ENCODE data around the gene C2orf74.

Gene C2orf74

DNA sequence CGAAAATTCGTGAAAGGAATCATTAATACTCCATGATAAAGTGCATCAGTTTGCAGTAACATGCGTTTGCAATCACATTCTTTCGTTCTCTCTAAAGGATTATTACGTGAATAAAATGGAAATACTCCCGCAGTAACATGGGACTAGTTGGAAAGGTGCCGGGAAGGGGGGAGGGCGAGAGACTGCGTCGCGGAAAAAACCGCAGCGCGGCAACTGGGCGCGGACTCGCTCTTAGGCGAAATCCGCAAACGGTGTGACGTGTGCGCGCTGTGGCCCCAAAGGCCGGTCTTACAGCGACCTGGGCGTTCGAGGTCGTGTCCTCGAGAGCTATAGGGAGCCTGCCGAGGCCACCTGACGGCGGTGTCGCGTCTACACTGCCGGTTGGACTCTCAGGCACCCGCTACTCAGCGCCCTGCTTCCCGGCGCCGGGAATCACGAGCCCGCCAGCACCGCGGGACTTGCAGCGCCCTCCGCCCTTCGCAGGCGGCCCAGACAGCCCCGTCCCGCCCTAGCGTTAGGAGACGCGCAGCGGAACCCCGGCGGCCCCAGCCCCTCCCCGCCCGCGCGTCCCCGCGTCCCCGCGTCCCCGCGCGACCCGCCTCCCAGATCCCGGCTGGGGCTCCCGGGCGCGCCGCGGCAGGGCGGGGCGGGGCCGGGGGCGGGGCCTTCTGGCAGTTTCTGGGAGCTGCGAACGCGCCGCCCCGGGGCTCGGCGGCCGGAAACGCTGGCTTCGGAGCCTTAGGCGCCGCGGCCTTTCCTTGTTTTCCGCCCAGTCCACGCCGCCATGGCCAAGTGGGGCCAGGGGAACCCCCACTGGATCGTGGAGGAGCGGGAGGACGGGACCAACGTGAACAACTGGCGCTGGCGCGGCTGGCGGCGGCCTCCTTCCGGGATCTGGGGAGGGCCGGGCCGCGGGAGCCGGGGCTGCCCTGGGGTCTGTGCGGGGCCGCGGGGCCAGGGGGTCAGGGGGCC is 15.1 kb downstream of the C2orf74 start:
- H3K4me3 ChIP-seq (ENCODE audit: low read depth, low read length): peak overlapping the region; percentile 62
- peak; percentile 97 for DNase-seq
- H3K36me3 ChIP-seq: peaks cover 32% of the 10 kb centered on the region
- TF ChIP-seq, protein P1, sequence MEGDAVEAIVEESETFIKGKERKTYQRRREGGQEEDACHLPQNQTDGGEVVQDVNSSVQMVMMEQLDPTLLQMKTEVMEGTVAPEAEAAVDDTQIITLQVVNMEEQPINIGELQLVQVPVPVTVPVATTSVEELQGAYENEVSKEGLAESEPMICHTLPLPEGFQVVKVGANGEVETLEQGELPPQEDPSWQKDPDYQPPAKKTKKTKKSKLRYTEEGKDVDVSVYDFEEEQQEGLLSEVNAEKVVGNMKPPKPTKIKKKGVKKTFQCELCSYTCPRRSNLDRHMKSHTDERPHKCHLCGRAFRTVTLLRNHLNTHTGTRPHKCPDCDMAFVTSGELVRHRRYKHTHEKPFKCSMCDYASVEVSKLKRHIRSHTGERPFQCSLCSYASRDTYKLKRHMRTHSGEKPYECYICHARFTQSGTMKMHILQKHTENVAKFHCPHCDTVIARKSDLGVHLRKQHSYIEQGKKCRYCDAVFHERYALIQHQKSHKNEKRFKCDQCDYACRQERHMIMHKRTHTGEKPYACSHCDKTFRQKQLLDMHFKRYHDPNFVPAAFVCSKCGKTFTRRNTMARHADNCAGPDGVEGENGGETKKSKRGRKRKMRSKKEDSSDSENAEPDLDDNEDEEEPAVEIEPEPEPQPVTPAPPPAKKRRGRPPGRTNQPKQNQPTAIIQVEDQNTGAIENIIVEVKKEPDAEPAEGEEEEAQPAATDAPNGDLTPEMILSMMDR (IDR thresholded peaks at IDR 0.05; ENCODE audit: low read depth, low read length): 0 out of 2 replicates have a peak, but pooled peaks have one; percentile 20
- peaks cover 3% of the 10 kb centered on the region for H3K9me3 ChIP-seq (ENCODE audit: severe bottlenecking)
- H3K27me3 ChIP-seq (ENCODE audit: insufficient read depth, low read depth, severe bottlenecking): no peaks in the 10 kb centered on the region
- peak overlapping the region; percentile 97 for H3K27ac ChIP-seq

DNA sequence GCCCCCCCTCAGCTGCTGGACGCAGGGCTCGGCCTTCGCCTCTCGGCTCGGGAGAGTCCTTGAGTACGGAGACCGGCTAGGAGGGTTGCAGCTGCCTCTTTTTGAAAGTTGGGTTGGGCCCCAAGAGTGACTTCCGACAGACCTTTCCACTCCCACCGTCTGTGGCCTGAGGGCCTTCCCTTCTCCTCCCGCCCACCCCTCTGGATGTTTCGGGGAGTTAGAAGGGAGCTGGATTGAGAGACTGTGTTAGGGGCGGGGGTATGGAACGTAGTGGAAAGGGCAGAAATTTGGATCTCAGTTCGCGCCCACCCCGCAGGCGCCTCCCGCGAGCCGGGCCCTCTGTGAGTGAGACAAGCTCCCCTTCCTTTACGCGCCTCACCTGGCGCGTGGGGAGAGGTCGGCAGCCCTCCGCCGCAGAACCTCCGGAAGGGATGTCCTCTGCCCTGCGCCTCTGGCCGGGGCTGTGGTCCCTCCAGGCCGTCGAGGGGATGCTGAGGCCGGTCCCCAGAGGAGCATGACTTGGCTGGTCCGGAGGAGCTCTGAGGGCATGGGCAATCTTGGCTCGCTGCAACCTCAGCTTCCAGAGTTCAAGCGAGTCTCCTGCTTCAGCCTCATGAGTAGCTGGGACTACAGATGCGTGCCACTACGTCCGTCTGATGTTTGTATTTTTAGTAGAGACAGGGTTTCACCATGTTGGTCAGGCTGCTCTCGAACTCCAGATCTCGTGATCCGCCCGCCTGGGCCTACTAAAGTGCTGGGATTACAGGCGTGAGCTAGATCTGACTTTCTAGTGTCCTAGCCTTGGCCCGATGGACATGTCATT is 15.9 kb downstream of the C2orf74 start:
- TF ChIP-seq, protein P1 (IDR thresholded peaks at IDR 0.05; ENCODE audit: low read depth, low read length): no peak
- no peak for DNase-seq
- Histone ChIP-seq H3K4me3 (ENCODE audit: low read depth, low read length) (peak overlapping the region; percentile 62), H3K36me3 (peaks cover 40% of the 10 kb centered on the region), H3K27ac (peak overlapping the region; percentile 97), H3K27me3 (ENCODE audit: insufficient read depth, low read depth, severe bottlenecking) (no peaks in the 10 kb centered on the region), H3K9me3 (ENCODE audit: severe bottlenecking) (peaks cover 3% of the 10 kb centered on the region)

DNA sequence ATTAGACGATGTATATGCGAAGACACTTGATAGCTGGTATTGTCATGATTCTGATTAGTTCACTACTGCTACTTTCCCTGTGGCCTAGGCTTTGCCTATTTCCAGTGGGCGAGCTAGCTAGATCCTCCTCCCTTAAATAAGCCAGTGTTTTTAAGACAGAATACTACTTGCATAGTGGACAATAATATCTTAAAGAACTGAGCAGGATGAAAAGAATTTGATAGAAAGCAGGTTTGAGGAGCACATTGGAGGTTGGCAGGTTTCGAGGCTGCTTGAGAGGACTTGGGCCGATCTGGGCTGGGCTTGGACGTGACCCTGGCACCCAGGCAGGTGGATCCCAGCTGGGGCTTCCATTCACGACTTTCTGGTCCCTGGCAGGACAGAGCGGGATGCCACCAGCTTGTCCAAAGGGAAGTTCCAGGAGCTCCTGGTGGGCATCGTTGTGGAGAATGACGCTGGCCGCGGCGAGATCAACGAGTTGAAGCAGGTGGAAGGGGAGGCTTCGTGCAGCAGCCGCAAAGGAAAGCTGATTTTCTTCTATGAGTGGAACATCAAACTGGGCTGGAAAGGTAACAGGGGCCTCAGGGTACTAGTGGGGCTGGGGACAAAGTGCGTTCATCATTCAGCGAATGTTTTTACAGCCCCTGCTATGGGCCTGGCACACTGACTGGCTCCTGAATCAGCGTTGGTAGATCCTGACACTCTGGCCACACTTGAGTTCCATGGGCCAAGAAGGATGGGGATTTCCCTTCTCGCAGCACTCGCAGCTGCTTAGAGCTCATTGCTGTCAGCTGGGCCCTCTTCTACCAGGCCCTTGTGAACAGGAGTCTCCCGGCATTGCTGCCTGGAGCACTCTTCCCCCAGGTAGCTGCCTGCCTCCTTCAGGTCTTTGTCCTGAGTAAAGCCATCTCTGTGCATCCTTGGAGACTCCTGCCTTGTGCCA is 16.9 kb downstream of the C2orf74 start:
- peaks cover 49% of the 10 kb centered on the region for H3K36me3 ChIP-seq
- no peak overlapping the region for H3K4me3 ChIP-seq (ENCODE audit: low read depth, low read length)
- TF ChIP-seq, protein P1 (IDR thresholded peaks at IDR 0.05; ENCODE audit: low read depth, low read length): no peak
- no peak for DNase-seq
- no peaks in the 10 kb centered on the region for H3K27me3 ChIP-seq (ENCODE audit: insufficient read depth, low read depth, severe bottlenecking)
- H3K9me3 ChIP-seq (ENCODE audit: severe bottlenecking): peaks cover 3% of the 10 kb centered on the region
- H3K27ac ChIP-seq: no peak overlapping the region

DNA sequence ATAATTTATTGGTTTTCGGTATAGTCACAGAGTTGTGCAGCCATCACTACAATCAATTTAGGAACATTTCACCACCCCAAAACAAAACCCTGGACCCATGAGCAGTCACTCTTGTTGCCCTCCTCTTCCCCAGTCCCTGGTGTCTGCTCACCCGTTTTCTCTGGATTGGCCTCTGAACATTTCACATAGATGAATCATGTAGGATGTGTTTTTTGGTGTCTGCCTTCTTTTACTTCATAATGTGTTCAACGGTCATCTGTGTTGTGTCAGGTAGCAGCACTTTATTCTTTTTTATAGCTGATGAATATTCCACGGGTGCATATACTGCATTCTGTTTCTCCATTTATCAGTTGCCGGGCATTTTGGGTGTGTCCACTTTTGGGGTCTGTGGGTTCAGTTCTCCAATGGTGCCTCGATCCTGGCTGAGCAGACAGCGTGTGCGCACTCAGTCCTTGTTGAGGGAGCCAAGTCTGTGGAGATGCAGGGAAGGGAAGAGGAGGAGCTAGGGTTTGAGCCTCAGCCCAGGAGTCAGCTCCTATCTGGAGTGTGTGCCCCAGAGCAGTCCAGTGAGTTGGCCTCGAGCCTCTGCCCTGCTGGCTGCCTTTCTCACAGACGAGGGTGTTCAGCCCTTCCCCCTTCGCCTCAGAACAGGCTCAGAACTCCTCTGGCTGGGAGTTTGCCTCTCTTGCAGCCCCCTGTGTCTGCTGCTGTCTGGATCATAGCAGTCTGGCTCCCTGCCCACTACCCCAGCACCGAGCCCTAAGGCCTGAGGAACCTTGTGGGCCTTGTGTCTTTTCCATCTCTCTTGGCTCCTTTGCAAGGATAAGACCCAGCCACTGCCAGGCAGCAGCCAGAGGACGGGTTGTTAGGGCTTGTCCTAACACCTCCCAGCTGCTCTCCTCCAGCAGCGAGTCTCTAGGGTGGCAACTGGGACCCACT is 18.0 kb downstream of the C2orf74 start:
- TF ChIP-seq, protein P1 (IDR thresholded peaks at IDR 0.05; ENCODE audit: low read depth, low read length): no peak
- no peak for DNase-seq
- H3K27ac ChIP-seq: no peak overlapping the region
- no peaks in the 10 kb centered on the region for H3K27me3 ChIP-seq (ENCODE audit: insufficient read depth, low read depth, severe bottlenecking)
- H3K36me3 ChIP-seq: peaks cover 60% of the 10 kb centered on the region
- H3K9me3 ChIP-seq (ENCODE audit: severe bottlenecking): peaks cover 3% of the 10 kb centered on the region
- no peak overlapping the region for H3K4me3 ChIP-seq (ENCODE audit: low read depth, low read length)
